GM18951 (cell line): ENCODE data around the gene UQCC3.
"Not testable (repeated sequence)": the region's sequence is repeated elsewhere in the genome, so short reads cannot be mapped to it uniquely, and the experiment has no call there.

Experiments used
- POLR2A ChIP-seq: IDR thresholded peaks from 4 replicates; pipeline ENCODE4 v1.6.1; 2011; ENCODE audit warnings: mild to moderate bottlenecking; ENCODE audit not compliant: insufficient read length, insufficient read depth; ENCODE audit errors: extremely low read depth
- in situ Hi-C: fragments of 300-500 bp; cut with MboI; formaldehyde crosslinking; loops from one replicate; pipeline ENCODE4 v1.12.0; 2022; ENCODE audit warnings: low sequenced_read_pairs, mixed read lengths, inconsistent platforms; ENCODE audit not compliant: unreplicated experiment

The UQCC3 gene, protein sequence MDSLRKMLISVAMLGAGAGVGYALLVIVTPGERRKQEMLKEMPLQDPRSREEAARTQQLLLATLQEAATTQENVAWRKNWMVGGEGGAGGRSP

DNA sequence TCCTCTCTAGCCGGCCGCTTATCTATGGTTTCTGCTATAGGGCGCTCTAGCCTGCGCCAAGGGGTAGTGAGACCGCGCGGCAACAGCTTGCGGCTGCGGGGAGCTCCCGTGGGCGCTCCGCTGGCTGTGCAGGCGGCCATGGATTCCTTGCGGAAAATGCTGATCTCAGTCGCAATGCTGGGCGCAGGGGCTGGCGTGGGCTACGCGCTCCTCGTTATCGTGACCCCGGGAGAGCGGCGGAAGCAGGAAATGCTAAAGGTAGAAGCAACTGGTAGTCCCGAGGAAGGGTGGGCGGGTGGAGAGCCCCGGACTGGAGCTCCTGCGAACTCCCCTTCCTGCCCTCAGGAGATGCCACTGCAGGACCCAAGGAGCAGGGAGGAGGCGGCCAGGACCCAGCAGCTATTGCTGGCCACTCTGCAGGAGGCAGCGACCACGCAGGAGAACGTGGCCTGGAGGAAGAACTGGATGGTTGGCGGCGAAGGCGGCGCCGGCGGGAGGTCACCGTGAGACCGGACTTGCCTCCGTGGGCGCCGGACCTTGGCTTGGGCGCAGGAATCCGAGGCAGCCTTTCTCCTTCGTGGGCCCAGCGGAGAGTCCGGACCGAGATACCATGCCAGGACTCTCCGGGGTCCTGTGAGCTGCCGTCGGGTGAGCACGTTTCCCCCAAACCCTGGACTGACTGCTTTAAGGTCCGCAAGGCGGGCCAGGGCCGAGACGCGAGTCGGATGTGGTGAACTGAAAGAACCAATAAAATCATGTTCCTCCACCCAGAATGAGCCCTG lies at the start of gene UQCC3, which contains the start of gene LBHD1:
Gene UQCC3 (plus strand): TSS at position 66 of the 782 bp plus-strand sequence. CDS start 73 bp downstream, at position 139.
Gene LBHD1 (minus strand): TSS at position 660 of the 782 bp plus-strand sequence. CDS start 2,236 bp downstream, outside the sequence.
- peak; percentile 68 for TF ChIP-seq POLR2A
- in situ Hi-C loops: no loop called here

DNA sequence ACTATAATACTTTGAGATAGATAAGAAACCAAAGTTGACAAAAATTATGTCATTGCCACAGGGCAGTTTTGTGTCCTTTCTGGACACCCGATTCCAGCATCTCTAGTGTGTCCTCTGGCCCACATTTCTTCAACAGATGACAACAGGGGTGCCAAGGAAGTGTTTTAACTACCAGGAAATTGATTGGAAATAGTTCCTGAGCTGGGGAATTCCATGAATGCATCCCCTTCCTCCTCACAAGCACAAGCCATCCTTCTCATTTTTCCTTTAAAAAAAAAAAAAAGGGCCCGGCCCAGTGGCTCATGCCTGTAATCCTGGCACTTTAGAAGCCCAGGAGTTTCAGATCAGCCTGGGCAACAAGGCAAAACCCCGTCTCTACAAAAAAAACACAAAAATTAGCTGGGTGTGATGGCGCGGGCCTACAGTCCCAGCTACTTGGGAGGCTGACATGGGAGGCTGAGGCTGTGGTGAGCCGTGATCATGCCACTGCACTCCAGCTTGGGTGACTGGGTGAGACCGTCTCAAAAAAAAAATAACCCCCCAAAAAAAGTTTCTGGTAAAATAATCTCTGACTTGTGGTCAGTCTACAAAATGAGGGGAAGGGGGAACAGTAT lies 48.9 kb upstream of the UQCC3 start:
- in situ Hi-C loops: no loop called here

DNA sequence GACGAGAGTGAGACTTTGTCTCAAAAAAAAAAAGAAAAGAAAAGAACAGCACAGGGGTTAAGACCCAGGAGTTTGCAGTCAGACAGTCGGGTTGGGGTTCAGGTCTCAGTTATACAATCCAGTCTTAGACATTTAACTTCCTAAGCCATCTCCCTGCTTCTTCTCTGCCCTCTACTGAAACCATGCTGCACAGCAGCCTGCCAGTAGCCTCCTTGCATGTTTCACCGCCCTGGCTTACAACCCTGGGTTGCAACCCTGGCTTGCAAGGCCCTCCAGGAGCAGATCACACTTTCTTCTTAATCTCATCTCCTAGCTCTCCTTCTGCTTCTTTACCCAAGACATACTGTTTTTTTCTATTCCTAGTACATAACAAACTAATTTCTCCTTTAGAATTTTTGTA lies 43.8 kb upstream of the UQCC3 start:
- no peak for TF ChIP-seq POLR2A
- in situ Hi-C loops: no loop called here

More for the DNA sequence above, 48.9 kb upstream of the UQCC3 start:
- TF ChIP-seq POLR2A: no peak

DNA sequence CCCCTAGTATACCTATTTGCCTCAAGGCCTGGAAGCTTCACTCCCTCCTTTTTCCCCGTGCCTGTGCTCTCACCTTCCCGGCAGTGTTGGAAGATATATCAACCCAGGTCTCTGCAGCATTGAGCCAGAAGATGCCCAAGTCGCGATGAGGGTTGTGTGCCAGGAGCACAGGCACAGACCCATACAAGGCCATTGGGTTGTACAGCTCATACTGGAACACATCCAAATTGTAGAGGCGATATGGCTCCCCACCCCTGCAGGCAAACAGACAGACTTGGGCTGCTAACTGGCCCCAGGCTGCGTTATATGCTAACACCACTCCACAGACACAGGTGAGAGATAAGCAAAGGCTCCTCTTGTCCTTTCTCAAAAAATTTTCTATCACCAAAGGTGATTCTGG lies 39.0 kb upstream of the UQCC3 start:
- no peak for TF ChIP-seq POLR2A
- in situ Hi-C loops: no loop called here

DNA sequence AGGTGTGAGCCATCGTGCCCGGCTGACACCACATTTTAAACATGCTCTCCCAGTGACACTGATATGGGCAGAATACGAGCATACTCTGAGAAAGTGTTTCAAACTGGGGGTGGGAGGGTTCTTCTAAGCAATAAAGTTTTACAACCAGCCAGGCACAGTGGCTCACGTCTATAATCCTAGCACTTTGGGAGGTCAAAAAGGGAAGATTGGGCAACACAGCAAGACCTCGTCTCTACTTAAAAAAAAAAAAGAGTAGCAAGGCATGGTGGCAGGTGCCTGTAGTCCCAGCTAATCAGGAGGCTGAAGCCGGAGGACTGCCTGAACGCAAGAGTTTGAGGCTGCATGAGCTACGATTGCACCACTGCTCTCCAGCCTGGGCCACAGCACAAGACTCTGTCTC lies 27.3 kb upstream of the UQCC3 start:
- in situ Hi-C loops: no loop called here
- no peak for TF ChIP-seq POLR2A

DNA sequence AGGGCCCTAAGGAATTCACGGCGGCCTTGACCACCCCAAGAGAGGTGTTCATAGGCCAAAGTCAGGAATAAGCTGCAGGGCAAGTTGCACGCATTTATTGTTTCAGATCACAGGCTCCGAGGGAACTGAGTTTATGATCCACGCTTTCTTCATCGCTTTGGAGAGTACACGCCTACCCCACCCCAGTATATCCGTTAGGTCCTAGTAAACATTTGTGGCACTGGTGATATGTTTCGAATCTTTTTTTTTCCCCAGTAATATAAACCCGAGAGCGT lies 25.9 kb upstream of the UQCC3 start:
- no peak for TF ChIP-seq POLR2A
- in situ Hi-C loops: no loop called here

DNA sequence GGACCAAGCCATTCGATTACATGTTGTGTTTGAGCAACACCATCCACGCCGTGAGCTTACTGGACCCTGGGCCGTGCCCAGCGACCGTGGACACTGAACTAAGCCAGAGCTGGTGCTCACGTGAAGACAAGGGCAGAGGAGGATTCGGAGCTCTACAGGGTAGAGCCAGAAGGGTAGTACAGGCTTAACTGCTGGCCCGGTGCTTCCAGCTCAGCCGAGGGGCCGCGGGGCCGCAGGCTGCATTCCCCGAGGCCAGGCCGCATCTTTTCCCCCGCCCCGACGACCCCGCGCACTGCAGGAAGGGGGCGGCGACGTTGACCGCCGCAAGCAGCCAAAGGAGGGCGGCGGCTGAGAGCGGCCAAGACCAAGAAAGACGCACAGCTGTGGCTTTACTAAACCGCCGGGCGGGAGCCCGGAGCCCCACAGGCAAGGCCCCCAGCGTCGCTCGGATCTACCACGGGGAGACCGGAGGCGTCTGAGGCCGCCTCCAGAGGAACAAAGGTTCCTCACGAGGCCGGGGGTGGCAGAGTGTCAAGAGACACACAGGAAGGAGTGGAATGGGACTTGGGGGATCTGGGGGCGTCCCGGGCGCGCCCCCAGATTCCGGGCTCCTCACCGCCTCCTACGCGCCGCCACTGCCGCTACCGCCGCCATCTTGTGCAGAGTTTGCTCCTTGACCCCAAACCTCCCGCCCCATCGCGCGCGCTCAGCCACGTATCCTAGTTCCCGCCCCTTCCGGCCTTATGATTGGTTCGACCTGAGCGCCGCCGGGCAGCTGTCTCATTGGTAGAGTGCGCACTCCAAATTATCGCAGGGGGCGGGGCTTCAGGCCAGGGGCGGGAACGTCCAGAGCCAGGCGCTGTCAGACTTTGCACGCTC lies 25.3 kb upstream of the UQCC3 start, which contains the start of gene GANAB:
Gene GANAB (minus strand): TSS at position 668 of the 879 bp plus-strand sequence. CDS start 14 bp downstream, at position 654.
- peak; percentile 95 for TF ChIP-seq POLR2A
- in situ Hi-C loops: no loop called here

DNA sequence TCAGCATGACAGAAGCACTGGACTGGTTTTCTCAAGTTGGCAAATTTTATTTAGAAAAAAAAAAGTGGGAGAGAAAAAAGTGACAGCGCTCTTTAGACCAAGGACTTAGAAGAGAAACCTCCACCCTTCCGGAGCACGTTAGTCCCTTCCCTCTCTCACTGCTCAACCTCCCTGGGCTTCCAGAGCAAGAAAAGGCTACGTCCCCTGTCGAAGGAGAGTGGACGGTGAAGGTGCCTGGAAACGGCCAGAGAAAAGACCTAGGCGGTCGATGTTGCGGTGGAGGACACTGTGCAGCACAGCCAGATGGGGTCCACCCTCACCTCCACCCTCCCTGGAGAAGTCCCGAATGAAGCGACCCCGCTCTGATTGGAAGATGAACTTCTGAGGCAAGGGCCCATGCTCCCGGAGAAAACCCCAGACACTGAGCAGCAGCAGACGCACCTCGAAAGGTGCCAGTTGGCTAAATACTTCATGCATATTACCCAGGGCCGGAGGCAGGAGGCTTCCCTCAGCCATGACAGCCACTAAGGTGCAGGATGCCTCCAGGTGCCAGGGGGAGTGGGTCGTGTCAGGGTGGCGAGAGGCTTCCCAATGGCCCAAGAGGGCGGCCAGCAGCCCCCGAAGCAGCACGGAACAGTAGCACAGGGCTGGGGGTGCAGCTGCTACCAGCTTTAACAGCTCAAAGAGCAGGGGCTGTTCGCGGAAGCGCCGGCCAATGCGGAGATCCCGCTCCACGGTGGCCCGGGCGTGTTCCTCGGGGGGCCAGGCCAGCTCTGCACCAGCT lies 24.5 kb upstream of the UQCC3 start:
- TF ChIP-seq POLR2A: no peak
- in situ Hi-C loops: no loop called here

DNA sequence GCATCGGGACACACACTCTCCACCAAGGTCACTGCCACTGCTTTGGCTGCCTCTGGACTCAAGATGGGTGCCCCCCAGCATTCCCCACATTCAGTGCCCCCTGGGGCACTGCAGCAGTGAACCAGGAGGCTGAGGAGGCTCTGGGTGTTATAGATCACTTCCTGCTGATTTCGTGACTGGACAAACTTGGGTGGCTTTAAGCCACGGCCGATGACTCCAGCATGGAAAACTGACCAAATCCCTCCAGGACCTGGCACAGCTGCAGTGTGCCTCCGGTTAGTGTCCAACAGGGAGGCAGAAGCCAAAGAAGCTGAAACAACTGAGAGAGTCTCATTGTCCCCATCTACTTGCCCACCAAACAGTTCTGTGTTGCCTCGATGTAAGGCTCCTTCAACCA lies 23.9 kb upstream of the UQCC3 start:
- in situ Hi-C loops: no loop called here
- no peak for TF ChIP-seq POLR2A

DNA sequence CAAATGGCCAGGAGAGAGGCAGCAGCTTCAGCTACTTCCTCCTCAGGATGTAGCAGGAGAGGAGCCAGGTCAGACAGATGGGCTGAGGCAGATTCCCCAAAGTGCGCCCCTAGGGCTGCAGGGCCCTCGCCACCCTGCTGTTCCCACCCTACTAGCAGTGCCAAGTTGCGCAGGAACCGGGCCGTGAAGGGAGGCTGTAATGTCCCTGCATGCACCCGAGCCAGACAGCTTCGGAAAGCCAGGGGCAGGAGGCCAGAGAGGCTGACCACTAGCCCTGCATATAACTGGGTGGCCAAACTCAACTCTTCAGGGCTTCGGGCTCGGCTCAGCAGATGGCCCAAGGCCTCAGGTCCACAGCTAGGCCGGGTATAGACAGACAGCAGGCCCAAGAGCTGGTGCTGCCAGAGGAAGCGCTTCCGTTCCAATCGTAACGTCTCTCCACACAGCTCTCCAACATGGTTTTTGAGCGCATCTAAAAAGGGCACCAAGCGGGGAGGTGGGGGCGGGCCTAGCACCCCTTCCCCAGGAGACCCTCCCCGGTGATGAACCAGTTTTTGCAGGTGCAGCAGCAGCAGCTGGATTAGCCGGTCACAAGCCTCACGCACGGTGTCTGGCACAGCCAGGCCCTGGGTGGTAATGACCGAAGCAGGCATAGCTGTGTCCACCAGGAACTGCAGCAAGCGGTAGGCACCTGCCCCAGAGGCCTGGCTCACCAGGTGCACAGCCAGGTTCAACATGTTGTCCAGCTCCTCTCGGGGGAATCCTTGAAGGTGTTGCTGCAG lies 23.1 kb upstream of the UQCC3 start:
- in situ Hi-C loops: no loop called here
- no peak for TF ChIP-seq POLR2A

DNA sequence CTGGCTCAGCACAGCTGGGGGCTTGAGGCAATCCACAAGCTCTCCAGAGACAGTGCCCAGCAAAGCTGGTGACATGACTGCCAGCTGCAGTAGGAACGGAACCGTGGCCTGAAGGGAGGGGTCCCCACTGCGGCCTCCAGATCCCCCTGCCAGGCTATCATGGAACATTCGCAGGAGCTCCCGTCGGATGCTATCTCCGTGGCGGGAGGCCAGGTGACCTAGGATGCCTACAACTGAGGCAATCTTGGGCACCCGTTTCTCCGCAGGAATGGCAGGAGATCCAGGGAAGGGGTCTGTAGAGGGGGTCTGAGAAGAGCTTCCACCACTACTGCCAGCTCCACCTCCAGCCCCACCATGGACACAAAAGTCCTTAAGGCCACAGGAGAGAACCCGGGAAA lies 22.5 kb upstream of the UQCC3 start:
- no peak for TF ChIP-seq POLR2A
- in situ Hi-C loops: no loop called here

DNA sequence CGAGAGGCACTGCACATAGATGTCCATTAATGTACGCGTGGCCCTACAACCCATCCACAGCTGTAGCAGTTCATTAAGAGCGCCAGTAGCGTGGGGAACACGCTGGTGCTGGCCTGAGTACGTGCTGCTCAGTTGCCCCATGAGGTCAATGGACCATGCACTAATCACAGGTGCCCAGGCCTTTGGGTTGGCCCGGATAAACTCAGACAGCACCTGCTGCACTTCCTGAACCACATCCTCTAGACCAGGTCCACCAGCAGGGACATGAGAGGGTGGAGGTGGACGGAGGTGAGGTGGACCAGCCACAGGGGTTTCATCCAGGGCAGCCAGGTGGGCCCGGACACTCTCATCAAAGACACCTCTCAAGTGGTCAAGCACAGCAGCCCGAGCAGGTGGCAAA lies 22.0 kb upstream of the UQCC3 start:
- in situ Hi-C loops: no loop called here
- no peak for TF ChIP-seq POLR2A

DNA sequence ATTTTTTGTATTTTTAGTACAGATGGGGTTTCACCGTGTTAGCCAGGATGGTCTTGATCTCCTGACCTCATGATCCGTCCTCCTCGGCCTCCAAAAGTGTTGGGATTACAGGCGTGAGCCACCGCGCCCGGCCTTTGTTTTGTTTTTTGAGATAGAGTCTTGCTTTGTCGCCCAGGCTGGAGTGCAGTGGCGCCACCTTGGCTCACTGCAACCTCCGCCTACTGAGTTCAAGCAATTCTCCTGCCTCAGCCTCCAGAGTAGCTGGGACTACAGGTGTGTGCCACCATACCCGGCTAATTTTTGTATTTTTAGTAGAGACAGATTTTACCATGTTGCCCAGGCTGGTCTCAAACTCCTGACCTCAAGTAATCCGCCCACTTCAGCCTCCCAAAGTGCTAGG lies 21.2 kb upstream of the UQCC3 start:
- in situ Hi-C loops: not testable (repeated sequence)
